T-helper 1 cell (primary cell): ENCODE results near the gene JAM3.
"Not testable (repeated sequence)": the region's sequence is repeated elsewhere in the genome, so short reads cannot be mapped to it uniquely, and the experiment has no call there.

ENCODE experiments used
- DNase-seq, 5 donors: peaks; one replicate each; pipeline ENCODE4 v3.0.0-alpha.2; 2012 to 2020

The JAM3 gene

GRCh38 chr11:134110252-134110815 lies 41.5 kb downstream of the JAM3 start:
- no peak for DNase-seq

GRCh38 chr11:134113787-134114186 lies 44.9 kb downstream of the JAM3 start:
- not testable (repeated sequence) for DNase-seq

GRCh38 chr11:134116210-134116609 lies 47.3 kb downstream of the JAM3 start:
- DNase-seq, result no peak

GRCh38 chr11:134118006-134118405 lies 49.1 kb downstream of the JAM3 start:
- DNase-seq, result no peak

DNA sequence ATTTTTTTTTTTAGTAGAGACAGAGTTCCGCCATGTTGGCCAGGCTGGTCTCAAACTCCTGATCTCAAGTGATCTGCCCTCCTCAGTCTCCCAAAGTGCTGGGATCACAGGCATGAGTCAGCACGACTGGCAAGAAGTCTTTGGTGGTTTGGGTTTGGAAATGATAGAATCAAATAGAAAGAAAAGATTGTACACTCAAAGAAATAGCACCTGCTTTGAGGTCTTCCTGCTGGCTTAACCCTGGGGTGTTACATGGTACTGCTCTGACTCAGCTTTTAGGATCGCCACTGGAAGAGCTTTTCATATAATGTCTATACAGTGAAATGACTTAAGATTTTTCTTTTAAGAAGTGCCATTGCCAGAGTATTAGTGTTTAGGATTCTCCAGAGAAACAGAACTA lies 50.2 kb downstream of the JAM3 start:
- no peak for DNase-seq

DNA sequence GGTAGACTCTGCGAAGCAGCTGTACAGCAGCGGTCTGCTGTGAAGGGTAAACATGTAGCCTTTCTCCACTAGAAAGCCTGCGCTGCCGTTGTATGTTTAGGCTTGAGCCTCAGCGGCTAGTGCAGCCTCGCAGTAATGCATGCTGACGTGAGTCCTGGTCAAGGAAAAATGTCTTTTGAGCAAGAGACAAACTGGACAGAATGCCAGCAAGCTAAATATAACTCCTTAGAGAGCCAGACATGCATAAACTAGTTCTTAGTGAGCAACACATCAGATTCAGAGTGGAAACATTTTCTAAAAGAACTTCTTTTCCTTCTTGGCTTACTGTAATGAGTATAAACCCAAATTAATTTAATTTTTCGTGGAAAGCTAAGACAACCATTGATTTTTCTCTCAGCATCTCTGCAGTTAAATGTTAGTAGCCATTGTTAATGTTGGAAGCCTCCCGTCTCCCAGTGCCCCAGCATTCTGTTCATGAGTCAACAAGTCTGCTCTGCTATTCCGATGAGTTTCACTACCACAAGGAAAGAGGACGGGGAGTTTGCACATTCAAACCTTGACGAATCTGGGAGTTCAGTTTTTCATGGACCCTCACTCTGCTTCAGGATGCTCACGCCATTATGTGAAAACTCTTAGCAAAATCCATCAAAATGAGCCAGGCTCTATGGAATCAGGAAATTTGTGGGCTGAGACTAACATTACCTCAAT lies 51.4 kb downstream of the JAM3 start:
- no peak for DNase-seq

DNA sequence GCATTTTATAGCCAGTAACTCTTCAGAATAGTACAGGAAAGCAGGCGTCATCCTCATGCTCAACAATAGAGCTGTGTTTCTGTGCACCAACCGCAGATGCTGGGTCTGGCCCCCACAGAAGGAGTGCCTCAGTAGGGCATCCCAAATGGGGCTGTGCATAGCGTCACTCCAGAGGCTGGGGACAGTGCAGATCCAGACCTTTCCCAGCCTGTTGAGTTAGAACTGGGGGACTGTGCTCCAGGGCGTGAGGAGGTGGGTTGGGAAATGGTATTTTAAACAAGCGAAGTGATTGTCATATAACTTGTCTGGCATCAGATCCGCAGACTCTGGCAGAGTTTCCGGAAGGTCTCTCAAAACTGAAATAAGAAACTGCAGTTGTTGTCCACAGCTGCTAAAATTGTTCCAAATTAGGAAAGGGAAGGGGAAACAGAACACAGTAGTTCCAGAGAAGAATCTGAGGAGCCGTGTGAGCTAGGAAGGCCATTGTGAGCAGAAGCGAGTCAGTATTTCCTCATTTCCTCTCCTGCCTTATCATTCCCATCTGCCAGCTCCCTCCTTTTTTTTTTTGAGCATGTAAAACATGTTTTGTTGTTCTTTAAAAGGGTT lies 52.2 kb downstream of the JAM3 start:
- no peak for DNase-seq

GRCh38 chr11:134124660-134125451 lies 56.0 kb downstream of the JAM3 start:
- DNase-seq, result no peak

GRCh38 chr11:134125507-134125906 lies 56.6 kb downstream of the JAM3 start:
- DNase-seq, result no peak

- DNase-seq, result no peak
These were observed 57.4 kb downstream of the JAM3 start for GRCh38 chr11:134126217-134126822.

GRCh38 chr11:134131628-134132244 lies 62.9 kb downstream of the JAM3 start:
- DNase-seq, result no peak

- DNase-seq, result no peak
These were observed 63.9 kb downstream of the JAM3 start for GRCh38 chr11:134132808-134133207.

- no peak for DNase-seq
These were observed 65.3 kb downstream of the JAM3 start for GRCh38 chr11:134134167-134134566.

DNA sequence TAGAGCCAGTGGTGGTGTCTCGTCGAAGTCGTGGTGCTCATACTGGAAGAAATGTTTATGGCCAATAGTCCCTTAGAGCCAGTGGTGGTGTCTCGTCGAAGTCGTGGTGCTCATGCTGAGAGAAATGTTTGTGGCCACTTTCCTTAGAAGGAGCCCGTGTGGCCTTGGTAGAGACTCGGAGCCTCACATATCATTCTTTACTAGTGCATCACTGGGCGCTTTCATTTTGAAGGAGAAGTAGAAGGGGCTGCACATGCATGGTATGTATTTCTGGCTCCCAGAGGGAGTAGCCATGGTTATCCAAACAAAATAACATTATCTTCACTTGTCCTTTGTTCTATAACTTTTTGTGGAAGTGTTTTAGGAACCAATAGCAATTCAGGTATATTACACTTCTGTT lies 69.5 kb downstream of the JAM3 start:
- DNase-seq, result no peak

DNA sequence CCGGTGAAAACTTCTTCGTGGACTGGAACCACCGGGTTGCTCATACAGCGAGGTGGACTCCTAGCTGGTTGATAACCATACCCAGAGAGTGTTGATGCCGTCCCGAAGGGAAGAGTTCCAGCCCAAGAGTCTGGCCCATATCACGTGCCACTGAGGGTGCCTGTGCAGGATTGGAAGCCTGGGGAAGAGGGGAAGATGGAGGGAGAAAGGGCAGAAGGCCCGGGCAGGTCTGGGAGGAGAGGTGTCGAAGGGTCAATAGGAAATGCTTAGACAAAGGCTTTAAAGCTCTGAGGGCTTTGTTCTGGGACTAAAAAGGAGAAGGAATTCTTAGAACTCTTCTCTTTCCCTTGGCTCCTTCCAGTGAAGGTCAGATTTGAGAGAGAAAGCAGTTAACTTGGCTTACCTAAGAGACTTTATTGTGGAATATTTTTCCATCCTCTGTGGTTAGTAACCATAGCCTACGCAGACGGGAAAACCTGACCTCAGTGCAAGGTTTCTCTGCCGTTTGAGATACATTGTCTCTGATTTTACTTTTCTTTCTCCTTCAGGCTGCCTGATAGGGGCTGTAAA lies 70.5 kb downstream of the JAM3 start:
- no peak for DNase-seq

DNA sequence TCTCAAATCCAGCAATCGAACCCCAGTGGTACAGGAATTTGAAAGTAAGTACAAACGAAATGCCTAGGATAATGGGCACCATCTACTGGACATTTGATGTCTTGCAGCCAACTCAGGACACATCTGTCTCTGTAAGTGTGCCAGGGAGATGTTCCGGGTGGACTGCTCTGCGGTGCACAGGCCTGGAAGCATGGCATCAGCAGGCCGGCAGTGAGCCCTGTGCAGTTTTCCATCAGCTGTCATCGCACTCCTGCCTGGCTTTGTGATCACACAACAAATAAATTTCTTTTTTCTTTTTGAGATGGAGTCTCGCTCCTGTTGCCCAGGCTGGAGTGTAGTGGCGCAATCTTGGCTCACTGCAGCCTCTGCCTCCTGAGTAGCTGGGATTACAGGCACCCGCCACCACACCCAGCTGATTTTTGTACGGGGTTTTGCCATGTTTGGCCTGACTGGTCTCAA lies 71.0 kb downstream of the JAM3 start:
- peak in 3 of 5 donors; percentile 28 to 58 (median 30) for DNase-seq

DNA sequence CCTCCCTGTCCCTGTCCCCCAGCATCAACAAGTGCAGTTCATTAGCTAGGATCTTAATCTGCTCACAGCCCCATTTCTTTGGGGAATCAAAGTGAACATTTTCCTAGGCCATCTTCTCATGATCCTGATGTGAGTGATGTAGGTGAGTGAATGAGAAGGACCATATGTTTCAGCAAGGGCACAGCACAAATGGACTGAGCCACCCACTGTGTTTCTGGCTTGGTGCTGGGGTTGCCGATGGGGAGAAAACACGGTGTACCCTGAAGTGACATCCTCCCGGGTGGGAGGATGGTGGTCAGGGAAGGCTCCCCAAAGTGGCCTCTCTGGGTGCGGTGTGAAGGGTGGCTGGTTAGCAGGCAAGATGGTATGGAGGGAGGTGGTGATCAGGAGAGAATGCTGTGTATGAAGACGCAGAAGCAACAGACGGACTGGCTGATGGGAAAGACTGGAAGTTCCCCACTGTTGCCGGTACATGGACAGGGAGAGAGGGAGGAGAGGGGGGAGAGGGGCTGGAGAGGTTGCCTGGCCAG lies 72.2 kb downstream of the JAM3 start:
- no peak for DNase-seq

DNA sequence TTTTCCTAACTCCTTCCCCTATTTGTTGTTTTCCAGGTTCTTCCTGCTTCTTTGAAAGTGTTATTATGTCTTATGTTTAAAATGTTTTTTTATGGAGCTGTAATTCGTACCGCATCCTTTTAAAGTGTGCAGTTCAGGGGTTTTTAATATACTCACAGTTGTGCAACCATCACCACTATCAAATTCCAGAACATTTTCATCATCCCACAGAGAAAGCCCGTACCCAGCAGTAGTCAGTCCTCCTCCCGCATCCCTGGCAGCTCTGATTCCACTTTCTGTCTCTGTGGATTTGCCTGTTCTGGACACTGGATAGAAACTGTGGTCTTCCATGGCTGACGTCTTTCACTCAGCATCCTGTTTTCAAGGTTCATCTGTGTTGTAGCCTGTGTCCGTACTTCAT lies 73.7 kb downstream of the JAM3 start:
- DNase-seq, result no peak

- no peak for DNase-seq
These were observed 74.9 kb downstream of the JAM3 start for GRCh38 chr11:134143801-134144200.

- DNase-seq, result no peak
These were observed 75.9 kb downstream of the JAM3 start for GRCh38 chr11:134144744-134145143.

GRCh38 chr11:134145715-134146114 lies 76.8 kb downstream of the JAM3 start:
- no peak for DNase-seq

GRCh38 chr11:134146598-134146997 lies 77.7 kb downstream of the JAM3 start:
- no peak for DNase-seq
